A549 (cell line): ENCODE results near the gene PROB1. TPM values are rescaled to one million over a fixed set of nuclear protein-coding genes. Genes with fewer than 3 reads are reported as not detected.

ENCODE experiments used
- ATAC-seq, 2 experiments: fragments of 200-7000 bp in 1 of 2; fragments of >200 bp in 1 of 2; cut with Nextera tagmentation in 1 of 2; cut with Tn5 transposase in 1 of 2; 3 replicates each; pipeline versions ENCODE4 v1.8.0 to v1.9.1; 2018 to 2020; ENCODE audit warnings: mild to moderate bottlenecking in 1 of 2, moderate library complexity in 1 of 2
- CTCF ChIA-PET: fragments of 300-600 bp; sonication (Branson Sonifier 250); formaldehyde crosslinking; extraction: SDS; loops from one replicate; lab custom pipeline; 2021; ENCODE audit warnings: antibody characterized with exemption, inconsistent platforms; lab: Yijun Ruan, JAX
- POLR2A ChIA-PET: fragments of 350-600 bp; formaldehyde crosslinking; extraction: SDS; loops from one replicate; lab custom pipeline; 2021; ENCODE audit warnings: antibody characterized with exemption, inconsistent platforms; lab: Yijun Ruan, JAX
- DNase-seq, 2 experiments: peaks; one replicate each; pipeline versions ENCODE4 v3.0.0 to v3.0.0-alpha.2; 2011 to 2016; ENCODE audit warnings: low read depth in 1 of 2, low spot score in 1 of 2
- FAIRE-seq: peaks from 2 replicates; lab custom pipeline; 2011; peaks lifted over from hg19 to GRCh38; lab: Jason Lieb, UNC
- H3K27ac ChIP-seq, 2 experiments: fragments of >200 bp; sonication (Bioruptor Twin); formaldehyde crosslinking; 3 replicates each; pipeline ENCODE4 v1.5.1; 2016 to 2017
- H3K4me1 ChIP-seq: fragments of >200 bp; sonication (Bioruptor Twin); formaldehyde crosslinking; 3 replicates; pipeline ENCODE4 v1.6.1; 2016
- H3K4me2 ChIP-seq: fragments of >200 bp; sonication (Bioruptor Twin); formaldehyde crosslinking; 3 replicates; pipeline ENCODE4 v1.6.1; 2016
- H3K4me3 ChIP-seq: fragments of >200 bp; sonication (Bioruptor Twin); formaldehyde crosslinking; 3 replicates; pipeline ENCODE4 v1.5.1; 2016
- H3K9me3 ChIP-seq: fragments of >200 bp; sonication (Bioruptor Twin); formaldehyde crosslinking; 3 replicates; pipeline ENCODE4 v1.6.1; 2016
- BHLHE40 ChIP-seq: IDR thresholded peaks from 2 replicates; pipeline ENCODE4 v1.6.1; 2012; ENCODE audit warnings: low read depth, low read length, inconsistent platforms
- EP300 ChIP-seq, 2 experiments: fragments of >200 bp; sonication (Bioruptor Twin); formaldehyde crosslinking; IDR thresholded peaks; 2 replicates in 1 of 2; 3 replicates in 1 of 2; pipeline ENCODE4 v1.6.1; 2016 to 2017
- ESRRA ChIP-seq: fragments of 150-350 bp; IDR thresholded peaks from 2 replicates; pipeline ENCODE4 v1.6.1; 2014; ENCODE audit warnings: mild to moderate bottlenecking, low read length, borderline replicate concordance
- GATA3 ChIP-seq: IDR thresholded peaks from 2 replicates; pipeline ENCODE4 v1.6.1; 2012; ENCODE audit warnings: borderline replicate concordance
- HOXB13 ChIP-seq: fragments of 250-450 bp; sonication (Bioruptor Pico); IDR thresholded peaks from 2 replicates; pipeline ENCODE4 v1.5.0; 2020; ENCODE audit warnings: low read depth, mild to moderate bottlenecking, moderate library complexity
- JUN ChIP-seq, 2 experiments: fragments of >200 bp; sonication (Bioruptor Twin); formaldehyde crosslinking; IDR thresholded peaks; 2 replicates in 1 of 2; 3 replicates in 1 of 2; pipeline ENCODE4 v1.6.1; 2016 to 2017
- MAFK ChIP-seq: fragments of 450-650 bp; IDR thresholded peaks from 2 replicates; pipeline ENCODE4 v1.6.1; 2014; ENCODE audit not compliant: partially characterized antibody
- MYC ChIP-seq: IDR thresholded peaks from 2 replicates; pipeline ENCODE4 v1.6.1; 2012; ENCODE audit warnings: mild to moderate bottlenecking, inconsistent platforms, low read length, improper control_type of control experiment, borderline replicate concordance
- POLR2A ChIP-seq: IDR thresholded peaks from 2 replicates; pipeline ENCODE4 v1.6.1; 2012; ENCODE audit warnings: mild to moderate bottlenecking, low read length
- RAD21 ChIP-seq, 2 experiments: fragments of >200 bp in 1 of 2; sonication (Bioruptor Twin) in 1 of 2; formaldehyde crosslinking in 1 of 2; IDR thresholded peaks in 1 of 2; conservative IDR thresholded peaks in 1 of 2; 2 replicates in 1 of 2; 3 replicates in 1 of 2; pipeline ENCODE4 v1.6.1; 2012 to 2018; ENCODE audit warnings: inconsistent platforms in 1 of 2
- RARB ChIP-seq: fragments of 250-450 bp; sonication (Bioruptor Pico); IDR thresholded peaks from 2 replicates; pipeline ENCODE4 v1.8.0; 2021; ENCODE audit warnings: mild to moderate bottlenecking, moderate library complexity
- RFX5 ChIP-seq: fragments of 450-650 bp; IDR thresholded peaks from 2 replicates; pipeline ENCODE4 v1.7.1; 2014; ENCODE audit warnings: antibody characterized with exemption, mild to moderate bottlenecking, moderate library complexity
- ZC3H11A ChIP-seq: fragments of 450-650 bp; IDR thresholded peaks from 2 replicates; pipeline ENCODE4 v1.6.1; 2014; ENCODE audit warnings: antibody characterized with exemption, mild to moderate bottlenecking
- WGBS: methylation state at CpG from one replicate; pipeline ENCODE4 v1.1.6; 2017; ENCODE audit errors: missing lambda C conversion rate; 5-methylcytosine and 5-hydroxymethylcytosine counted together
- polyA plus RNA-seq, 4 experiments: library from polyadenylated mRNA; depleted of rRNA in 3 of 4; stranded (reverse); fragments of >200 nt; fragmentation: RNase III in 1 of 4; extraction: RNeasy Plus Mini Kit Qiagen cat#74134 plus additional on column Dnase treatment in 1 of 4; gene quantifications; 2 replicates in 3 of 4; 3 replicates in 1 of 4; pipeline ENCODE4 v1.2.3, GENCODE V29; 2011 to 2017
- TF ChIP-seq, protein P1 (sequence below): fragments of 250-450 bp; sonication (Bioruptor Pico); IDR thresholded peaks from 2 replicates; pipeline ENCODE4 v1.5.0; 2021; ENCODE audit warnings: mild to moderate bottlenecking, moderate library complexity, borderline replicate concordance
- TF ChIP-seq, protein P2 (sequence below): fragments of >200 bp; sonication (Bioruptor Twin); formaldehyde crosslinking; IDR thresholded peaks from 3 replicates; pipeline ENCODE4 v1.5.1; 2016

Gene PROB1
- polyA plus RNA-seq, 2 of the 4 experiments (the other 2 are of a cell fraction), result 0.23 to 0.48 TPM

DNA sequence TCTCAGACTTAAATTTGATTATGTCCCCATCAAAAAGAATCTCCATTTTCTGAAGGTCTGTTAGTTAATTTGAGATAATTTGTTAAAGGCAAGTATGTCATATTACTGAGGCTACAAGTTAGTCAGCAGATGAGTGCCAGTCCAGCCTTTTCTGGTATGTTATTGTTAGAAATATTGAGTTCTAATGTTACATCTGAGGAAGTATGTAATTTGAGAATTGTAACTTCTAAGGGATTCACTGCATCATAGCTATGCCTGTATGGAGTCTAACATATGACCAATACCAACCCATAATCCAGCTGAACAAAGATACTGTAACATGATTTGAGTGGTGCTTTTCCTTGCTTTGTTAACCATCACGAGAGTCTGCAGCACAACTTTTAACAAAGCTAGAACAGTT lies 25.7 kb downstream of the PROB1 start:
- Histone ChIP-seq H3K27ac (no peak overlapping the region), H3K4me3 (no peak overlapping the region), H3K4me2 (no peak overlapping the region), H3K4me1 (peaks cover 21% of the 10 kb centered on the region), H3K9me3 (no peaks in the 10 kb centered on the region)
- ATAC-seq (no peak), FAIRE-seq (no peak), DNase-seq (no peak)
- POLR2A ChIA-PET, result interaction anchor here (0.6 kb wide), 1 partner anchor 95 kb away, joined by 3 read pairs; no protein-coding TSS in a partner anchor
- WGBS, result 94% methylated on average over 1 of the region's 1 CpG
- TF ChIP-seq ZC3H11A (no peak), ESRRA (no peak), RFX5 (no peak), HOXB13 (CRISPR knock-in tag) (no peak), RARB (CRISPR knock-in tag) (no peak), EP300 (IDR thresholded peaks at IDR 0.05) (no peak)
- TF ChIP-seq, protein P1, sequence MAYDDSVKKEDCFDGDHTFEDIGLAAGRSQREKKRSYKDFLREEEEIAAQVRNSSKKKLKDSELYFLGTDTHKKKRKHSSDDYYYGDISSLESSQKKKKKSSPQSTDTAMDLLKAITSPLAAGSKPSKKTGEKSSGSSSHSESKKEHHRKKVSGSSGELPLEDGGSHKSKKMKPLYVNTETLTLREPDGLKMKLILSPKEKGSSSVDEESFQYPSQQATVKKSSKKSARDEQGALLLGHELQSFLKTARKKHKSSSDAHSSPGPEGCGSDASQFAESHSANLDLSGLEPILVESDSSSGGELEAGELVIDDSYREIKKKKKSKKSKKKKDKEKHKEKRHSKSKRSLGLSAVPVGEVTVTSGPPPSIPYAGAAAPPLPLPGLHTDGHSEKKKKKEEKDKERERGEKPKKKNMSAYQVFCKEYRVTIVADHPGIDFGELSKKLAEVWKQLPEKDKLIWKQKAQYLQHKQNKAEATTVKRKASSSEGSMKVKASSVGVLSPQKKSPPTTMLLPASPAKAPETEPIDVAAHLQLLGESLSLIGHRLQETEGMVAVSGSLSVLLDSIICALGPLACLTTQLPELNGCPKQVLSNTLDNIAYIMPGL (CRISPR knock-in tag), result no peak
- CTCF ChIA-PET, result interaction anchor here (0.8 to 3.6 kb wide), 4 partner anchors 12 to 27 kb away, joined by 3 to 13 read pairs (median 3); partner anchors contain the start of genes PAIP2 and SLC23A1

DNA sequence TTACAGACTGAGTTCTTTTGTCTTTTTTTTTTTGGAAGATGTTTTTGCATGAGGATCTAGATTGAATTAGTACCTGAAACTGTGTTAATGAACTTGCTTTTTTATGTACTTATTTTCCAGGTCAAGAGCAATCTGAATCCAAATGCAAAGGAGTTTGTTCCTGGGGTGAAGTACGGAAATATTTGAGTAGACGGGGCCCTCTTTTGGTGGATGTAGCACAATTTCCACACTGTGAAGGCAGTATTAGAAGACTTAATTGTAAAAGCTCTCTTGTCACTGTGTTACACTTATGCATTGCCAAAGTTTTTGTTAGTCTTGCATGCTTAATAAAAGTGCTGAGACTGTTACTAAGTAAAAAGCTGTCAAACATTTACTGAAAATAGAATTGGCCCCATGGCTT lies 26.3 kb downstream of the PROB1 start:
- 80% methylated on average over 2 of the region's 2 CpGs for WGBS
- H3K9me3 ChIP-seq, result no peaks in the 10 kb centered on the region
- CTCF ChIA-PET, result interaction anchor here (0.7 to 3.6 kb wide), 6 partner anchors 11 to 27 kb away, joined by 3 to 13 read pairs (median 3); partner anchors contain the start of genes PAIP2 and SLC23A1
- TF ChIP-seq BHLHE40 (no peak), RAD21 (conservative IDR thresholded peaks at IDR 0.05 in 1 of 2, IDR thresholded peaks at IDR 0.05 in 1 of 2) (peak; percentile 41 to 50; a peak in 3 of 5 replicates), POLR2A (no peak)
- TF ChIP-seq, protein P2, sequence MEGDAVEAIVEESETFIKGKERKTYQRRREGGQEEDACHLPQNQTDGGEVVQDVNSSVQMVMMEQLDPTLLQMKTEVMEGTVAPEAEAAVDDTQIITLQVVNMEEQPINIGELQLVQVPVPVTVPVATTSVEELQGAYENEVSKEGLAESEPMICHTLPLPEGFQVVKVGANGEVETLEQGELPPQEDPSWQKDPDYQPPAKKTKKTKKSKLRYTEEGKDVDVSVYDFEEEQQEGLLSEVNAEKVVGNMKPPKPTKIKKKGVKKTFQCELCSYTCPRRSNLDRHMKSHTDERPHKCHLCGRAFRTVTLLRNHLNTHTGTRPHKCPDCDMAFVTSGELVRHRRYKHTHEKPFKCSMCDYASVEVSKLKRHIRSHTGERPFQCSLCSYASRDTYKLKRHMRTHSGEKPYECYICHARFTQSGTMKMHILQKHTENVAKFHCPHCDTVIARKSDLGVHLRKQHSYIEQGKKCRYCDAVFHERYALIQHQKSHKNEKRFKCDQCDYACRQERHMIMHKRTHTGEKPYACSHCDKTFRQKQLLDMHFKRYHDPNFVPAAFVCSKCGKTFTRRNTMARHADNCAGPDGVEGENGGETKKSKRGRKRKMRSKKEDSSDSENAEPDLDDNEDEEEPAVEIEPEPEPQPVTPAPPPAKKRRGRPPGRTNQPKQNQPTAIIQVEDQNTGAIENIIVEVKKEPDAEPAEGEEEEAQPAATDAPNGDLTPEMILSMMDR, result peak; percentile 25; the same call in 1 of the 3 replicates
- no peak overlapping the region for H3K4me2 ChIP-seq
- H3K4me3 ChIP-seq, result no peak overlapping the region
- peak in 1 of 2 experiments; percentile 33; a peak in 1 of 6 replicates for ATAC-seq
- peaks cover 16% of the 10 kb centered on the region for H3K4me1 ChIP-seq
- DNase-seq, result no peak
- POLR2A ChIA-PET, result interaction anchor here (0.6 kb wide), 1 partner anchor 95 kb away, joined by 3 read pairs; no protein-coding TSS in a partner anchor
- FAIRE-seq, result no peak
- no peak overlapping the region for H3K27ac ChIP-seq

DNA sequence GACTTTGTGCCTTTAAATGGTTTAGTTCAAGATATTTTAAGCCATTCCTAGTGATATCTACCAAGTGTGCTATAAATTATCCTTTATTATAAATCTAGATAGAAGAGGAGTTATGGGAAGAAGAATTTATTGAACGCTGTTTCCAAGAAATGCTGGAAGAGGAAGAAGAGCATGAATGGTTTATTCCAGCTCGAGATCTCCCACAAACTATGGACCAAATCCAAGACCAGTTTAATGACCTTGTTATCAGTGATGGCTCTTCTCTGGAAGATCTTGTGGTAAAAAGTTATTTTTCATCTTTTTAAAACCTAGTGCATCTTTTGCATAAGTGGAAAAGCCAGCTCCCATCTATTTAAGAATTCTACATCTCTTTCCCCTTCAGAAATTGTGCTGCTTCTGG lies 30.4 kb downstream of the PROB1 start:
- no peak overlapping the region for H3K4me3 ChIP-seq
- no peak for ATAC-seq
- H3K4me2 ChIP-seq, result no peak overlapping the region
- POLR2A ChIA-PET, result interaction anchor here (0.7 kb wide), 1 partner anchor 28 kb away, joined by 3 read pairs; no protein-coding TSS in a partner anchor
- CTCF ChIA-PET, result interaction anchor here (1.4 kb wide), 1 partner anchor 70 kb away, joined by 3 read pairs; no protein-coding TSS in a partner anchor
- DNase-seq, result no peak
- WGBS, result 86% methylated on average over 2 of the region's 2 CpGs
- no peak for FAIRE-seq
- no peaks in the 10 kb centered on the region for H3K4me1 ChIP-seq
- no peaks in the 10 kb centered on the region for H3K9me3 ChIP-seq
- no peak overlapping the region for H3K27ac ChIP-seq
- TF ChIP-seq JUN (IDR thresholded peaks at IDR 0.05) (no peak), HOXB13 (CRISPR knock-in tag) (no peak), GATA3 (no peak), MAFK (no peak), MYC (no peak)
- TF ChIP-seq, protein P2, result no peak
